GM19035 (cell line): ENCODE results near the gene BTBD1.

ENCODE experiments used
- ATAC-seq: cut with Tn5 transposase; IDR thresholded peaks from one replicate; pipeline ENCODE4 v1.9.1; 2021; ENCODE audit not compliant: unreplicated experiment

BTBD1 gene

GRCh38 chr15:83066734-83067637 lies at the start of gene BTBD1:
Gene BTBD1, minus strand, starts transcription at chr15:83067252. Its CDS starts 101 bp downstream, at chr15:83067151.
- peak; percentile 85 for ATAC-seq

DNA sequence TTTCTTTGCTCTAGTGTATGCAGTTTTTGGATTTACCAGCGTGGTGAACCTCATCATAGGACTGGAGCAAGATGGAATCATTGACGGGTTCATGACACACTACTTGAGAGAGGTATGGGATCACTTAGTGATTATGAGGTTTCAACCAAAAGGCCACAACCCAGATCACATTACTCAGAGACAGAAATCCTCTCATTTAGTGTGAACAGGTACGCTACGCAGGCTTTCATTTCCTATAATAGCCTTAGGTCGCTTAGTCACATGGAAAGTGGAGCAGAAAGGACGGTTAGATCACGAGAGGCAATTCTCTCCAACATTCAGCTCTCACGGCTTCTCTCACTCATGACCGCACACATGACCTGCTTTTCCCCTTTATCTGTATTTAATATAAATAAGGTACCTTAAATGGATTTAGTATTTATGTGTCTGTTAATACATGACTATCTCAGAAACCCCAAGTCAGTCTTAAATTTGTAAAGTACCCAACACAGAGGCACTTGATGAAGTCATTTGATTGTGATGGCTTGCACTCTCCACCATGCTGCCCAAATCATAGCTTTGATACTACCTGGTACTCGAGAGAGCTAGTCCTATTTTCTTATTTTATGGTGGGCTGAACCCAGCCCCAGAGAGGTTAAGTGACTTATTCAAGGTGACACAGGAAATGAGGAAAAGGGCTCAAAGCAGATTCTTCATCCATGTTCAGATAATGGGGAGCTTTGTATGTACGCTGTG lies 48.9 kb upstream of the BTBD1 start:
- ATAC-seq: peak; percentile 74

GRCh38 chr15:83115410-83115809 lies 48.4 kb upstream of the BTBD1 start:
- ATAC-seq: no peak

GRCh38 chr15:83114856-83115255 lies 47.8 kb upstream of the BTBD1 start:
- no peak for ATAC-seq

- no peak for ATAC-seq
Observed at GRCh38 chr15:83113881-83114674, 47.0 kb upstream of the BTBD1 start.

DNA sequence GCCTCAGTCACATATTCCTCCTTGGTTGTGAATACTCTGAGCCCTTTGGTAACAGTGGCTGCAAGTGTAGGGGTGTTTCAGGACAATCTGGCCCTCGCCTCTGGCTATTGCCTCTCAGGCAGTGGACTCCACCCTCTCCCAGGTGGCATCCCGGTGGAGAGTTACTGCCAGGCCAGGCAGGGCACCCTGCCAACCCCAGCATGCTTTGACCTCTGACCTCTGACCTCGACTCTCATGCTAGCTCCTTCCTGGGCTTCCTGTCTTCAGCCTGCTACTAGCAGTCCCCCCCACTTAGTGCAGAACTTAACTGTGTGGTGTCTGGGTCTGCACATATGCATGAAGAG lies 45.9 kb upstream of the BTBD1 start:
- no peak for ATAC-seq

DNA sequence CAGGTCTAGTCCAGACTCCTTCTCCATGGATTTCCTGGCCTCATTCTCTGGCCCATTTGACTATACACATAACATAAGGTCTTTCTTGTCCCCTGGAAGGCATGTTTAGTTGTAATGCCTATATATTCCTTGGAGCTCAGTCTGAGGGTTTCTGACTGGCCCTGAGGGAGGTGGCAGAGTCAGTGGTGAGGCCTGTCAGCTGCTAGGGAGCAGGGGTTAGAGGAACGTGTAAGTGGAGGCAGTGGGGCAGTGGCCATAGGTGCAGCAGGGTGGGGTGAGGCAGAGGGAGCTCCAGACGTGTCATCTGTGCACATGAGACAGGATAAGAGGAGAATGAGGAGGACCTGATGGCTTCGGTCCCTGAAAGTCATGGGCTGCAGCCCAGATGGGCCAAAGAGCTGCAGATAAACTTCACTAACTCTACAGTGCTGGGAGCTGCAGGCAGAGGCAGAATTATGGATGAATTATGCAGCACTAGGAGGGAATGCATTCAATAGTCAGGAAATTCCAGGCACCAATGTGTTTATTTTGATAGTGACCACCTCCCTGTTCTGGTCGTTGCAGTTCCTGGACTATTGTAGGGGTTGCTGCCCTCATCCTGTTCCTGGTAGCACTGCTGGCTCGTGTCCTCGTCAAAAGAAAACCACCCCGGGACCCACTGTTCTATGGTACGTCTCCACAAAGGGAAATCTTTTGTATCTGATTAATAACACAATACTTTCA lies 45.3 kb upstream of the BTBD1 start:
- no peak for ATAC-seq

- ATAC-seq: no peak
Observed at GRCh38 chr15:83111149-83111548, 44.1 kb upstream of the BTBD1 start.

- no peak for ATAC-seq
Observed at GRCh38 chr15:83110381-83110780, 43.3 kb upstream of the BTBD1 start.

DNA sequence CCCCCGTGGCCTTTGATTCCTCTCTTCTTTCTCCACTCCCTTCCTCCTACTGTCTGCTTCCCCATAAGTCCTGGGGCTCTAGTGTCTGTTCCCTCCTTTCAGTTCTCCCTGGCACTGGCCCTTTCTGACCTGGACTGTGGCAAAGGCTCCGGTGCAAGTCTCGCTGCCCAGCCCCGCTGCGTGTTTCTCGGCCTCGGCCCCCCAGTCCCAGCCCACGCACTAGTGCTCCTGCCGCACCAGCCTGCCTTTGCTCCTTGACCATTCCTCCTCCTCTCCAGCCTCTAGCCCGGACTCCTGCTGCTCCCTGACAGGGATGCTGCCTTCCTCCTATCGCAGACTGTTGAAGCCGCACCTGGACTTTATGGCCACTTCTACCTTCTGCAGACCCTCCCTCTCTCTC lies 42.5 kb upstream of the BTBD1 start:
- ATAC-seq: no peak

DNA sequence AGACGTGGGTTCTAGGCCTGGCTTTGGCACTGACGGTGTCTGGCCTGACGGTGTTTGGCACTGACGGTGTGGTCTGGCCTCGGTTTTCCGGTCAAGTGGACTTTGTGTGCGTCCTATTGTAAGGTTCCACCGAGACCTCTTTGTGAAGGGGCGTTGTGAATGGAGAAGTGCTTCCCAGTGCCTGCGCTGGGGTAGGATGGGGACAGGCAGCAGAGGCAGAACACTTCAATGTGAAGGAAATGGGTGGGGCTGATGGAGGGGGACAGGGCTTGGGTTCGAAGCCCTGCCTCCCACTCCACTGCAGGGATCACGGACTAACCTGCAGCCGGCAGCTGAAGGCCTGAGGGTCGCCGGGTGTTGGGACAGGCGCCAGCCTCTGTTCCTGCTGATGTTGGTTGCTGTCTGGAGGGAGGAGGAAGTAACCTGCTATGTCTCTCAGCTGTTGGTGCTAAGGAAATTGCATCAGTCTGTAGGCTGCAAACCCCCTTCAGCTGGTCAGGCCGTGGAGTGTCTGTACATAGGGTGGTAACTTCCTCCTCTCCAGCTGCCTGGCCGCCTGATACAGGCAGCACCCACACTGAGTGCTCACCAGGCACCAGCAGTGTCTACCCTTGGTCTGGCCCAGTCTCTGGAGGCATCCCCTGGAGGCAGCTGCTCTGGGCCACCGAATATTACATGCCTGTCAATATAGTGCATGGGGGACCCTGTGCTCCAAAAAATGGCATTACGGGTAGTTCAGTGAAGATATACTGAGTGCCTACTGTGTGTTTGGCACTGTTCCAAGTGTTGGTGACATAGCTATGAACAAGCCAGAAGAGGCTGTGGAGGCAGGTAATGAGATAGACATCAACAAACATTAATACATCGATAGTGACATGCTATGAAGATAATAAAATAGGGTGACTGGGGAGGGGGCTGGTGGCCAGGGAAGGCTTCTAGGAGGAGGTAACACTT lies 41.5 kb upstream of the BTBD1 start:
- ATAC-seq: peak; percentile 59

- peak; percentile 24 for ATAC-seq
Observed at GRCh38 chr15:83107841-83108181, 40.8 kb upstream of the BTBD1 start.

GRCh38 chr15:83106994-83107840 lies 40.2 kb upstream of the BTBD1 start, which contains the start of gene TM6SF1:
Gene TM6SF1, plus strand, starts transcription at chr15:83107645. Its CDS starts 36 bp downstream, at chr15:83107681.
- peak; percentile 38 for ATAC-seq

GRCh38 chr15:83105440-83105839 lies 38.4 kb upstream of the BTBD1 start:
- ATAC-seq: no peak

- ATAC-seq: no peak
Observed at GRCh38 chr15:83104141-83104540, 37.1 kb upstream of the BTBD1 start.

GRCh38 chr15:83102346-83102745 lies 35.3 kb upstream of the BTBD1 start:
- no peak for ATAC-seq

GRCh38 chr15:83100097-83100646 lies 33.1 kb upstream of the BTBD1 start:
- ATAC-seq: no peak

- no peak for ATAC-seq
Observed at GRCh38 chr15:83099290-83099689, 32.2 kb upstream of the BTBD1 start.
